K562 (cell line): ENCODE measurements around the gene ZNF200. TPM values are rescaled to one million over a fixed set of nuclear protein-coding genes. Genes with fewer than 3 reads are reported as not detected.
A peak's percentile ranks its signal among the peaks of the same experiment; 100 is the strongest.

Experiments
- ARID1B ChIP-seq: fragments of 450-650 bp; IDR thresholded peaks from 2 replicates; pipeline ENCODE4 v1.6.1; 2016; ENCODE audit warnings: antibody characterized with exemption, mild to moderate bottlenecking, inconsistent platforms
- BRF1 ChIP-seq: IDR thresholded peaks from 3 replicates; pipeline ENCODE4 v1.6.1; 2011; ENCODE audit warnings: borderline replicate concordance, mild to moderate bottlenecking; ENCODE audit not compliant: insufficient read length; ENCODE audit errors: extremely low read depth
- CXXC5 ChIP-seq: fragments of 250-450 bp; sonication (Bioruptor Pico); IDR thresholded peaks from 2 replicates; pipeline ENCODE4 v1.8.0; 2022; ENCODE audit warnings: inconsistent platforms, mild to moderate bottlenecking, moderate library complexity
- GATAD2A ChIP-seq: fragments of 450-650 bp; IDR thresholded peaks from 2 replicates; pipeline ENCODE4 v1.6.1; 2017
- HDGF ChIP-seq: fragments of 450-650 bp; IDR thresholded peaks from 2 replicates; pipeline ENCODE4 v1.6.1; 2016
- HNRNPLL ChIP-seq: fragments of 200-400 bp; formaldehyde crosslinking; IDR thresholded peaks from 2 replicates; pipeline ENCODE4 v1.6.1; 2017; ENCODE audit warnings: low read length, low read depth, mild to moderate bottlenecking; ENCODE audit not compliant: poor library complexity, severe bottlenecking
- JUNB ChIP-seq: fragments of 450-650 bp; formaldehyde crosslinking; conservative IDR thresholded peaks from 2 replicates; pipeline ENCODE4 v1.4.0; 2020; ENCODE audit warnings: mild to moderate bottlenecking
- MECOM ChIP-seq: fragments of 250-450 bp; sonication (Bioruptor Pico); IDR thresholded peaks from 2 replicates; pipeline ENCODE4 v1.8.0; 2022; ENCODE audit warnings: inconsistent platforms
- MXI1 ChIP-seq: IDR thresholded peaks from 2 replicates; pipeline ENCODE4 v1.6.1; 2011; ENCODE audit warnings: low read depth, mild to moderate bottlenecking, improper control_type of control experiment, low read length
- NFE2 ChIP-seq: IDR thresholded peaks from 2 replicates; pipeline ENCODE4 v1.6.1; 2014; ENCODE audit warnings: antibody characterized with exemption, low read depth
- NFE2L1 ChIP-seq: fragments of 450-650 bp; IDR thresholded peaks from 2 replicates; pipeline ENCODE4 v1.6.1; 2016; ENCODE audit warnings: missing genetic modification characterization, low read depth, mild to moderate bottlenecking, missing compliant biosample characterization, moderate library complexity, borderline replicate concordance
- NFRKB ChIP-seq: fragments of 450-650 bp; IDR thresholded peaks from 2 replicates; pipeline ENCODE4 v1.6.1; 2016; ENCODE audit warnings: low read depth
- NFXL1 ChIP-seq: fragments of 450-650 bp; formaldehyde crosslinking; IDR thresholded peaks from 2 replicates; pipeline ENCODE4 v1.4.0; 2021; ENCODE audit warnings: mild to moderate bottlenecking
- POLR2G ChIP-seq: fragments of 200-400 bp; formaldehyde crosslinking; IDR thresholded peaks from 2 replicates; pipeline ENCODE4 v1.6.1; 2017; ENCODE audit warnings: low read depth, mild to moderate bottlenecking, antibody characterized with exemption, low read length, moderate library complexity
- RB1 ChIP-seq: fragments of 450-650 bp; IDR thresholded peaks from 2 replicates; pipeline ENCODE4 v1.6.1; 2017; ENCODE audit warnings: low read depth, mild to moderate bottlenecking
- ZBTB43 ChIP-seq: sonication (generic); formaldehyde crosslinking; IDR thresholded peaks from 2 replicates; pipeline ENCODE4 v1.8.0; 2023; ENCODE audit warnings: mild to moderate bottlenecking, missing genetic modification reagents
- polyA plus RNA-seq, 8 experiments: library from polyadenylated mRNA; depleted of rRNA in 4 of 8; stranded (reverse) in 5 of 8; unstranded in 3 of 8; fragments of >200 nt; fragmentation: Nextera tagmentation in 2 of 8; fragmentation: Illumina TruSeq in 1 of 8; extraction: Ambion mirVana in 2 of 8; extraction: Trizol in 1 of 8; gene quantifications; 2 replicates each; pipeline versions ENCODE4 v1.2.1 to v1.2.3, GENCODE V29; 2011 to 2014; ENCODE audit warnings: inconsistent platforms in 1 of 8, missing spikeins in 1 of 8
- total RNA-seq, 7 experiments: library from RNA; depleted of rRNA in 6 of 7; stranded (reverse); fragments of >200 nt in 6 of 7; fragmentation: Illumina TruSeq in 2 of 7; extraction: Trizol in 2 of 7; gene quantifications; 2 replicates each; pipeline versions ENCODE4 v1.2.1 to v1.2.3, GENCODE V29; 2011 to 2021; ENCODE audit warnings: low replicate concordance in 1 of 7
- TF ChIP-seq, protein P1 (sequence below): sonication (generic); formaldehyde crosslinking; IDR thresholded peaks from 2 replicates; pipeline ENCODE4 v1.8.0; 2022; ENCODE audit warnings: missing genetic modification reagents, mild to moderate bottlenecking, borderline replicate concordance
- TF ChIP-seq, protein P2 (sequence below): sonication (generic); formaldehyde crosslinking; IDR thresholded peaks from 2 replicates; pipeline ENCODE4 v1.8.1; 2023; ENCODE audit warnings: mild to moderate bottlenecking, missing genetic modification reagents
- TF ChIP-seq, protein P3 (sequence below), 2 experiments: fragments of 450-650 bp in 1 of 2; IDR thresholded peaks; 2 replicates each; pipeline ENCODE4 v1.6.1; 2011 to 2017; ENCODE audit warnings: low read depth in 2 of 2, antibody characterized with exemption in 1 of 2, borderline replicate concordance in 1 of 2, low read length in 1 of 2, mild to moderate bottlenecking in 1 of 2, mixed read lengths in 1 of 2; ENCODE audit not compliant: control insufficient read depth in 1 of 2

The ZNF200 gene
- total and polyA plus RNA-seq, 9 of the 15 experiments (the other 6 are each of a cell fraction or from before 2014, with no cell fraction given): 4.8 to 14.5 (median 9.2) TPM

DNA sequence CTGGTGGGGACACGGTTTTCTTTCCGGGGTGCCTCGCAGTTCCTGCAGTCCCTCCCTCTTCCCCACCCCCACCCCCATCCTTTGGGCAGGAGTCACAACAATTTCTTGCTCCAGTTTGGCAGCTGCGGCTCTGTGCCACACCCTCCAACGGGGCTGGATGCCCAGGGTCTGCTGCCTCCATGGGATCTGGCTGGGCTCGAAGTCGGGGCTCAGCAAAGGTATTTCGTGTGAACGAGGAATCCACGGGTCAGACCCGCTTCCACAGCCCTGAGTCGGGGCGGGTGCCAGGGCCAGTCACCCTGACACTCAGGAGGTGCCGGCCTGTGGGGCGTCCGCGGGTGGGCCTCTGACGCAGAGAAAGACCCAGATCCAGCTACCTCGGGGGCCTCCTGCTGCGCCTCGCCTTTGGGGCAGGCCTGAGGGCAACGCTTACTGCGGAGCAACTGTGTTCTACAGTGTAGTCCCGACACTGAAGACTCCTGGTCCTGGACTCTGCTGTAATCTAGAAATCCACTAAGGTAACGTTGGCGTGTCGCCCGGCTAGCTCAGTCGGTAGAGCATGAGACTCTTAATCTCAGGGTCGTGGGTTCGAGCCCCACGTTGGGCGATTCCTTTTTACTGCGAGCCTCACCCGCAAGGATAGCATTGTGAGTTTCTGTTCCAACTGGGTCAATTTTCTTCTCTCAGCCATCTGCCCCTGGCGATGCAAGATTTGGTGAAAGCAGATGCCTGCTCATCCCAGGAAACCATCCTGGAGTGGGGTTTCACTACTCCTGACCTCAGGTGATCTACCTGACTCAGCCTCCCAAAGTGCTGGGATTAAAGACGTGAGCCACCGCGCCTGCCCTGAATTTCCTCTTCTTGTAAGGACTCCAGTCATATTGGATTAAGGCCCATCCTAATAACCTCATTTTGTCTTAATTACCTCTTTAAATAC lies 59.5 kb downstream of the ZNF200 start (continued):
- TF ChIP-seq, protein P1, sequence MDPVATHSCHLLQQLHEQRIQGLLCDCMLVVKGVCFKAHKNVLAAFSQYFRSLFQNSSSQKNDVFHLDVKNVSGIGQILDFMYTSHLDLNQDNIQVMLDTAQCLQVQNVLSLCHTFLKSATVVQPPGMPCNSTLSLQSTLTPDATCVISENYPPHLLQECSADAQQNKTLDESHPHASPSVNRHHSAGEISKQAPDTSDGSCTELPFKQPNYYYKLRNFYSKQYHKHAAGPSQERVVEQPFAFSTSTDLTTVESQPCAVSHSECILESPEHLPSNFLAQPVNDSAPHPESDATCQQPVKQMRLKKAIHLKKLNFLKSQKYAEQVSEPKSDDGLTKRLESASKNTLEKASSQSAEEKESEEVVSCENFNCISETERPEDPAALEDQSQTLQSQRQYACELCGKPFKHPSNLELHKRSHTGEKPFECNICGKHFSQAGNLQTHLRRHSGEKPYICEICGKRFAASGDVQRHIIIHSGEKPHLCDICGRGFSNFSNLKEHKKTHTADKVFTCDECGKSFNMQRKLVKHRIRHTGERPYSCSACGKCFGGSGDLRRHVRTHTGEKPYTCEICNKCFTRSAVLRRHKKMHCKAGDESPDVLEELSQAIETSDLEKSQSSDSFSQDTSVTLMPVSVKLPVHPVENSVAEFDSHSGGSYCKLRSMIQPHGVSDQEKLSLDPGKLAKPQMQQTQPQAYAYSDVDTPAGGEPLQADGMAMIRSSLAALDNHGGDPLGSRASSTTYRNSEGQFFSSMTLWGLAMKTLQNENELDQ (CRISPR knock-in tag): no peak
- TF ChIP-seq NFE2: no peak
- TF ChIP-seq ZBTB43: 0 out of 2 replicates have a peak, but pooled peaks have one; percentile 63
- TF ChIP-seq RB1: peak; percentile 56; the same call in 1 of the 2 replicates
- no peak for TF ChIP-seq HDGF
- TF ChIP-seq NFE2L1 (tag): no peak
- TF ChIP-seq JUNB (CRISPR knock-in tag): no peak
- TF ChIP-seq HNRNPLL: peak; percentile 81
- TF ChIP-seq MXI1: no peak
- TF ChIP-seq GATAD2A: no peak
- TF ChIP-seq CXXC5 (CRISPR knock-in tag): peak; percentile 87
- TF ChIP-seq NFXL1 (CRISPR knock-in tag): no peak
- no peak for TF ChIP-seq NFRKB
- TF ChIP-seq BRF1: peak; percentile 11
- no peak for TF ChIP-seq MECOM
- peak; percentile 56; the same call in 1 of the 2 replicates for TF ChIP-seq POLR2G
- TF ChIP-seq, protein P2, sequence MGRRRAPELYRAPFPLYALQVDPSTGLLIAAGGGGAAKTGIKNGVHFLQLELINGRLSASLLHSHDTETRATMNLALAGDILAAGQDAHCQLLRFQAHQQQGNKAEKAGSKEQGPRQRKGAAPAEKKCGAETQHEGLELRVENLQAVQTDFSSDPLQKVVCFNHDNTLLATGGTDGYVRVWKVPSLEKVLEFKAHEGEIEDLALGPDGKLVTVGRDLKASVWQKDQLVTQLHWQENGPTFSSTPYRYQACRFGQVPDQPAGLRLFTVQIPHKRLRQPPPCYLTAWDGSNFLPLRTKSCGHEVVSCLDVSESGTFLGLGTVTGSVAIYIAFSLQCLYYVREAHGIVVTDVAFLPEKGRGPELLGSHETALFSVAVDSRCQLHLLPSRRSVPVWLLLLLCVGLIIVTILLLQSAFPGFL: no peak
- 0 out of 2 replicates have a peak, but pooled peaks have one; percentile 16 for TF ChIP-seq ARID1B
- TF ChIP-seq, protein P3, sequence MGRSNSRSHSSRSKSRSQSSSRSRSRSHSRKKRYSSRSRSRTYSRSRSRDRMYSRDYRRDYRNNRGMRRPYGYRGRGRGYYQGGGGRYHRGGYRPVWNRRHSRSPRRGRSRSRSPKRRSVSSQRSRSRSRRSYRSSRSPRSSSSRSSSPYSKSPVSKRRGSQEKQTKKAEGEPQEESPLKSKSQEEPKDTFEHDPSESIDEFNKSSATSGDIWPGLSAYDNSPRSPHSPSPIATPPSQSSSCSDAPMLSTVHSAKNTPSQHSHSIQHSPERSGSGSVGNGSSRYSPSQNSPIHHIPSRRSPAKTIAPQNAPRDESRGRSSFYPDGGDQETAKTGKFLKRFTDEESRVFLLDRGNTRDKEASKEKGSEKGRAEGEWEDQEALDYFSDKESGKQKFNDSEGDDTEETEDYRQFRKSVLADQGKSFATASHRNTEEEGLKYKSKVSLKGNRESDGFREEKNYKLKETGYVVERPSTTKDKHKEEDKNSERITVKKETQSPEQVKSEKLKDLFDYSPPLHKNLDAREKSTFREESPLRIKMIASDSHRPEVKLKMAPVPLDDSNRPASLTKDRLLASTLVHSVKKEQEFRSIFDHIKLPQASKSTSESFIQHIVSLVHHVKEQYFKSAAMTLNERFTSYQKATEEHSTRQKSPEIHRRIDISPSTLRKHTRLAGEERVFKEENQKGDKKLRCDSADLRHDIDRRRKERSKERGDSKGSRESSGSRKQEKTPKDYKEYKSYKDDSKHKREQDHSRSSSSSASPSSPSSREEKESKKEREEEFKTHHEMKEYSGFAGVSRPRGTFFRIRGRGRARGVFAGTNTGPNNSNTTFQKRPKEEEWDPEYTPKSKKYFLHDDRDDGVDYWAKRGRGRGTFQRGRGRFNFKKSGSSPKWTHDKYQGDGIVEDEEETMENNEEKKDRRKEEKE (IDR thresholded peaks at IDR 0.05; ENCODE audit: borderline replicate concordance in 1 of 2, control insufficient read depth in 1 of 2, low read depth in 2 of 2, low read length in 1 of 2): no peak
